ENCODE measurements around the gene SYVN1. TPM values are rescaled to one million over a fixed set of nuclear protein-coding genes. Genes with fewer than 3 reads are reported as not detected.

The SYVN1 gene
- total and polyA plus RNA-seq, 10 of the 15 experiments (the other 5 are each of a cell fraction or from before 2014, with no cell fraction given), result 0.79 to 63.6 (median 20.1) TPM

- Histone ChIP-seq H3K4me1 (ENCODE audit: control insufficient read depth, insufficient read depth, low read length) (peaks cover 24% of the 10 kb centered on the region), H2AFZ (ENCODE audit: control insufficient read depth, low read depth, low read length) (no peak overlapping the region; the same call in 1 of the 2 replicates), H3K27me3 (replicated peaks in 1 of 2; ENCODE audit: control insufficient read depth in 2 of 2, insufficient read depth in 2 of 2, low read length in 1 of 2) (no peaks in the 10 kb centered on the region), H3K79me2 (ENCODE audit: control insufficient read depth, insufficient read depth, low read length) (peaks cover 20% of the 10 kb centered on the region), H3K9me3 (replicated peaks; ENCODE audit: control insufficient read depth, insufficient read depth, low read length) (no peaks in the 10 kb centered on the region), H3K36me3 (ENCODE audit: control insufficient read depth in 2 of 2, insufficient read depth in 2 of 2, low read length in 1 of 2) (peaks cover 8 to 10% of the 10 kb centered on the region in 2 experiments; a peak in 3 of 4 replicates), H3K4me2 (ENCODE audit: control insufficient read depth, insufficient read depth) (peak overlapping the region; percentile 95), H4K20me1 (ENCODE audit: control insufficient read depth, insufficient read depth) (no peaks in the 10 kb centered on the region; the same call in 1 of the 2 replicates), H3K27ac (ENCODE audit: control insufficient read depth, insufficient read depth) (no peak overlapping the region), H3K4me3 (peak overlapping the region; percentile 85), H3K9ac (ENCODE audit: control insufficient read depth, insufficient read depth, low read length) (peak overlapping the region; percentile 42; the same call in 1 of the 2 replicates)
- ATAC-seq (no peak), DNase-seq (ENCODE audit: low read depth, low spot score) (no peak), FAIRE-seq (no peak)
- POLR2A ChIA-PET, result interaction anchor here (1.4 to 2.4 kb wide), 4 partner anchors 8 to 88 kb away, joined by 3 to 31 read pairs (median 8); partner anchors contain the start of genes CAPN1, FAU and MRPL49
- WGBS (ENCODE audit: insufficient coverage, insufficient replicate concordance, low lambda C conversion rate, missing lambda C conversion rate), result 7% methylated on average over 14 of the region's 14 CpGs
- intact Hi-C loops (cut with micrococcal nuclease; ENCODE audit: unreplicated experiment), result loop anchor here (5.0 to 10.0 kb wide), 4 partner anchors 69 to 339 kb away; partner anchors contain the start of genes ATG2A, CAPN1, DPF2 and SF1
- in situ Hi-C loops (cut with MboI), result no loop called here
- CTCF ChIA-PET, result interaction anchor here (0.7 to 6.3 kb wide), 23 partner anchors 8 to 265 kb away, joined by 3 to 93 read pairs (median 4); partner anchors contain the start of genes ARL2, CAPN1, DPF2 and FAU
- SMC1A ChIA-PET (ENCODE audit: uncharacterized antibody, unreplicated experiment), result interaction anchor here (0.7 to 1.3 kb wide), 3 partner anchors 68 to 100 kb away, joined by 3 read pairs; partner anchors contain the start of genes CAPN1 and SNX15
- no TSS peak for BruUV-seq (replicated peaks)
- TF ChIP-seq BCL11A (IDR thresholded peaks at IDR 0.05; ENCODE audit: low read depth, low read length) (no peak), TBL1XR1 (IDR thresholded peaks at IDR 0.05; ENCODE audit: low read depth, low read length) (no peak), E2F4 (IDR thresholded peaks at IDR 0.05; ENCODE audit: low read depth, low read length) (no peak), NBN (IDR thresholded peaks at IDR 0.05) (no peak), PML (IDR thresholded peaks at IDR 0.05; ENCODE audit: low read length) (0 out of 2 replicates have a peak, but pooled peaks have one; percentile 37), CEBPB (IDR thresholded peaks at IDR 0.05; ENCODE audit: borderline replicate concordance in 1 of 2, low read depth in 2 of 2, low read length in 2 of 2) (no peak)
- RAD21 ChIA-PET (ENCODE audit: unreplicated experiment), result interaction anchor here (1.0 to 3.8 kb wide), 7 partner anchors 8 to 266 kb away, joined by 3 to 59 read pairs (median 5); partner anchors contain the start of genes CAPN1, DPF2, FAU and MRPL49
Observed at GRCh38 chr11:65113361-65113756, 21.0 kb downstream of the SYVN1 start.
